Natural killer cell (primary cell): ENCODE results near the gene PRKAR1A. TPM values are rescaled to one million over a fixed set of nuclear protein-coding genes. Genes with fewer than 3 reads are reported as not detected.

ENCODE experiments used
- ATAC-seq, 3 donors: fragments of 150-1000 bp in 2 of 3; fragments of 200-7000 bp in 1 of 3; cut with Tn5 transposase; 1 replicate in 1 of 3; 2 replicates in 2 of 3; pipeline ENCODE4 v1.10.0; 2021; ENCODE audit warnings: mild to moderate bottlenecking in 2 of 3, moderate library complexity in 2 of 3
- DNase-seq, 2 donors: peaks; one replicate each; pipeline versions ENCODE4 v3.0.0 to v3.0.0-alpha.2; 2013 to 2021; ENCODE audit warnings: mixed read lengths in 1 of 2
- H3K27ac ChIP-seq: one replicate; pipeline ENCODE4 v1.5.1; 2013; ENCODE audit warnings: mild to moderate bottlenecking, low read length
- H3K27me3 ChIP-seq: one replicate; pipeline ENCODE4 v1.6.1; 2013; ENCODE audit warnings: low read length; ENCODE audit not compliant: control insufficient read depth, insufficient read depth
- H3K36me3 ChIP-seq: one replicate; pipeline ENCODE4 v1.6.1; 2013; ENCODE audit warnings: low read length; ENCODE audit not compliant: control insufficient read depth, insufficient read depth
- H3K4me1 ChIP-seq: one replicate; pipeline ENCODE4 v1.6.1; 2013; ENCODE audit warnings: low read length; ENCODE audit not compliant: control insufficient read depth, insufficient read depth
- H3K4me3 ChIP-seq: one replicate; pipeline ENCODE4 v1.5.1; 2013; ENCODE audit warnings: low read length
- H3K9me3 ChIP-seq: one replicate; pipeline ENCODE4 v1.6.1; 2013; ENCODE audit warnings: low read length; ENCODE audit not compliant: control insufficient read depth, insufficient read depth
- H3K27ac Mint-ChIP-seq, 2 donors: one replicate each; pipeline ENCODE4 v1.8.0; 2022; ENCODE audit warnings: mild to moderate bottlenecking in 2 of 2, mixed read lengths in 2 of 2, moderate library complexity in 1 of 2
- H3K27me3 Mint-ChIP-seq, 2 donors: one replicate each; pipeline ENCODE4 v1.8.0; 2022; ENCODE audit warnings: low read depth in 2 of 2, mixed read lengths in 2 of 2
- H3K36me3 Mint-ChIP-seq: one replicate; pipeline ENCODE4 v1.8.0; 2022; ENCODE audit warnings: mixed read lengths
- H3K4me1 Mint-ChIP-seq, 2 donors: one replicate each; pipeline ENCODE4 v1.8.0; 2022; ENCODE audit warnings: mixed read lengths in 2 of 2
- H3K4me3 Mint-ChIP-seq: one replicate; pipeline ENCODE4 v1.8.0; 2022; ENCODE audit warnings: mild to moderate bottlenecking, moderate library complexity, mixed read lengths
- H3K9me3 Mint-ChIP-seq, 2 donors: one replicate each; pipeline ENCODE4 v1.8.0; 2022; ENCODE audit warnings: mixed read lengths in 2 of 2
- CTCF ChIP-seq: fragments of 200-600 bp; IDR thresholded peaks from one replicate; pipeline ENCODE4 v1.8.0; 2022; ENCODE audit warnings: antibody characterized with exemption
- WGBS: methylation state at CpG from one replicate; pipeline ENCODE4 v1.1.7; 2013; ENCODE audit warnings: missing lambda C conversion rate; ENCODE audit not compliant: insufficient coverage; 5-methylcytosine and 5-hydroxymethylcytosine counted together
- intact Hi-C: fragments of 100-400 bp; cut with micrococcal nuclease; formaldehyde crosslinking; loops from one replicate; pipeline ENCODE4 v1.14.2; 2022
- total RNA-seq, 4 donors: library from RNA; stranded (reverse); fragments of 120-200 nt in 1 of 4; gene quantifications; one replicate each; pipeline versions ENCODE4 v1.2.3 to v1.2.4, GENCODE V29; 2013 to 2022

Gene PRKAR1A
- total RNA-seq, 3 donors from 2014 or later (not counting 1 experiment from before 2014, with no cell fraction given), result 215 to 267 (median 234) TPM

- peak overlapping the region; percentile 98 for H3K27ac Mint-ChIP-seq
These were observed 787 bp downstream of the PRKAR1A start for GRCh38 chr17:68512960-68513474.

GRCh38 chr17:68513932-68514331, 1.7 kb downstream of the PRKAR1A start:
- ATAC-seq (no peak), DNase-seq (no peak)
- peak overlapping the region; percentile 99 for H3K4me3 Mint-ChIP-seq
- Histone ChIP-seq H3K9me3 (no peaks in the 10 kb centered on the region), H3K4me1 (peaks cover 14% of the 10 kb centered on the region), H3K27me3 (no peaks in the 10 kb centered on the region), H3K4me3 (peak overlapping the region; percentile 90), H3K36me3 (peaks cover 37% of the 10 kb centered on the region), H3K27ac (no peak overlapping the region)
- H3K9me3 Mint-ChIP-seq, result no peaks in the 10 kb centered on the region
- intact Hi-C loops, result loop anchor here (5.0 kb wide), 1 partner anchor 1267 kb away; the partner anchor contains the start of gene HELZ
- TF ChIP-seq CTCF, result no peak
- H3K4me1 Mint-ChIP-seq, result peaks cover 77 to 80% of the 10 kb centered on the region in 2 donors
- peaks cover 25% of the 10 kb centered on the region for H3K36me3 Mint-ChIP-seq
- 61% methylated on average over 3 of the region's 3 CpGs for WGBS
- H3K27me3 Mint-ChIP-seq, result no peaks in the 10 kb centered on the region
- H3K27ac Mint-ChIP-seq, result peak overlapping the region; percentile 98

More at GRCh38 chr17:68512960-68513474, 787 bp downstream of the PRKAR1A start:
- Mint-ChIP-seq H3K9me3 (no peaks in the 10 kb centered on the region), H3K27me3 (no peaks in the 10 kb centered on the region), H3K36me3 (peaks cover 25% of the 10 kb centered on the region), H3K4me1 (peaks cover 73 to 79% of the 10 kb centered on the region in 2 donors), H3K4me3 (peak overlapping the region; percentile 99)
- H3K27ac ChIP-seq, result peak overlapping the region; percentile 100
- intact Hi-C loops, result loop anchor here (1.0 to 5.0 kb wide), 2 partner anchors 52 to 1266 kb away; partner anchors contain the start of gene HELZ
- no peak for TF ChIP-seq CTCF
- H3K4me1 ChIP-seq, result peaks cover 14% of the 10 kb centered on the region
- H3K4me3 ChIP-seq, result peak overlapping the region; percentile 90
- whole genome bisulfite sequencing, result under 1% methylated on average over 20 of the region's 20 CpGs
- DNase-seq, result no peak
- H3K27me3 ChIP-seq, result no peaks in the 10 kb centered on the region
- no peaks in the 10 kb centered on the region for H3K9me3 ChIP-seq
- peaks cover 28% of the 10 kb centered on the region for H3K36me3 ChIP-seq
- no peak for ATAC-seq

GRCh38 chr17:68514831-68515635, 2.8 kb downstream of the PRKAR1A start:
- Histone ChIP-seq H3K4me3 (no peak overlapping the region), H3K9me3 (no peaks in the 10 kb centered on the region), H3K36me3 (peaks cover 39% of the 10 kb centered on the region), H3K27ac (no peak overlapping the region), H3K27me3 (no peaks in the 10 kb centered on the region), H3K4me1 (peaks cover 10% of the 10 kb centered on the region)
- Mint-ChIP-seq H3K4me1 (peaks cover 80% of the 10 kb centered on the region in 2 donors), H3K9me3 (no peaks in the 10 kb centered on the region), H3K27ac (peak overlapping the region; percentile 98), H3K4me3 (peak overlapping the region; percentile 99), H3K27me3 (no peaks in the 10 kb centered on the region), H3K36me3 (peaks cover 25% of the 10 kb centered on the region)
- no peak for TF ChIP-seq CTCF
- ATAC-seq, result no peak
- intact Hi-C loops, result loop anchor here (5.0 kb wide), 1 partner anchor 1268 kb away; the partner anchor contains the start of gene HELZ
- WGBS, result 80% methylated on average over 15 of the region's 15 CpGs
- DNase-seq, result peak in 1 of 2 donors; percentile 36
